Sigmoid colon (tissue), 7 donors: ENCODE results near the gene TECTB. TPM values are rescaled to one million over a fixed set of nuclear protein-coding genes. Genes with fewer than 3 reads are reported as not detected.

Experiments used
- DNase-seq: peaks from one replicate; pipeline ENCODE4 v3.0.0-alpha.2; 2019
- H3K27ac ChIP-seq, 4 donors: fragments of 200-600 bp; sonication (generic); one replicate each; pipeline ENCODE4 v1.5.1; 2016 to 2019; ENCODE audit warnings: mild to moderate bottlenecking in 1 of 4
- H3K27me3 ChIP-seq, 3 donors: fragments of 200-600 bp; sonication (generic); one replicate each; pipeline ENCODE4 v1.5.1; 2019; ENCODE audit warnings: mild to moderate bottlenecking in 1 of 3
- H3K36me3 ChIP-seq, 4 donors: fragments of 200-600 bp; sonication (generic); one replicate each; pipeline ENCODE4 v1.5.1; 2016 to 2019
- H3K4me1 ChIP-seq, 4 donors: fragments of 200-600 bp; sonication (generic); one replicate each; pipeline ENCODE4 v1.5.1; 2017 to 2019
- H3K4me3 ChIP-seq, 4 donors: fragments of 200-600 bp; sonication (generic); one replicate each; pipeline ENCODE4 v1.5.1; 2017 to 2019; ENCODE audit warnings: mild to moderate bottlenecking in 2 of 4, moderate library complexity in 1 of 4
- H3K9me3 ChIP-seq, 4 donors: fragments of 200-600 bp in 3 of 4; sonication (generic) in 3 of 4; one replicate each; pipeline versions ENCODE4 v1.5.1 to v1.6.1; 2013 to 2019
- CTCF ChIP-seq, 4 experiments: fragments of 450-650 bp in 3 of 4; fragments of 200-600 bp in 1 of 4; IDR thresholded peaks; one replicate each; pipeline ENCODE4 v1.5.1; 2016 to 2019; ENCODE audit warnings: antibody characterized with exemption in 4 of 4, mild to moderate bottlenecking in 3 of 4, moderate library complexity in 2 of 4
- EP300 ChIP-seq, 4 donors: sonication (generic); formaldehyde crosslinking; IDR thresholded peaks; one replicate each; pipeline ENCODE4 v1.6.1; 2017; ENCODE audit warnings: antibody characterized with exemption in 4 of 4
- POLR2A ChIP-seq, 2 donors: fragments of 450-650 bp; IDR thresholded peaks; one replicate each; pipeline ENCODE4 v1.6.1; 2016; ENCODE audit warnings: antibody characterized with exemption in 2 of 2, mild to moderate bottlenecking in 2 of 2, moderate library complexity in 2 of 2
- POLR2AphosphoS5 ChIP-seq, 4 donors: sonication (generic); formaldehyde crosslinking; IDR thresholded peaks; one replicate each; pipeline ENCODE4 v1.6.1; 2017; ENCODE audit warnings: antibody characterized with exemption in 4 of 4
- WGBS, 2 donors: extraction: QIAGEN DNeasy Blood & Tissue Kit; methylation state at CpG; one replicate each; pipeline ENCODE4 v1.1.7; 2013; 5-methylcytosine and 5-hydroxymethylcytosine counted together
- intact Hi-C: fragments of 100-400 bp; cut with DNase I; formaldehyde crosslinking; loops from one replicate; pipeline ENCODE4 v1.15.1; 2023
- polyA plus RNA-seq, 3 donors: library from polyadenylated mRNA; stranded (reverse); fragments of 200-250 nt; gene quantifications; one replicate each; pipeline ENCODE4 v1.2.3, GENCODE V29; 2013
- total RNA-seq, 4 donors: library from RNA; depleted of rRNA; stranded (reverse); fragments of >200 nt; gene quantifications; one replicate each; pipeline ENCODE4 v1.1.0, GENCODE V29; 2016
- donor health status: healthy with polysubstance abuse.
- donor health status: Bipolar disorder and iron deficiency.
- donor health status: healthy.

The TECTB gene
- total and polyA plus RNA-seq, 7 donors: not detected

- no peak for DNase-seq
- 72 to 81% methylated on average over 1 of the region's 1 CpG for WGBS, 2 donors
- Histone ChIP-seq H3K4me1 (no peaks in the 10 kb centered on the region), H3K9me3 (no peaks in the 10 kb centered on the region), H3K36me3 (no peaks in the 10 kb centered on the region), H3K27ac (no peak overlapping the region), H3K27me3 (no peaks in the 10 kb centered on the region), H3K4me3 (no peak overlapping the region)
- TF ChIP-seq CTCF (IDR thresholded peaks at IDR 0.05) (no peak), EP300 (IDR thresholded peaks at IDR 0.05) (no peak), POLR2A (IDR thresholded peaks at IDR 0.05) (no peak), POLR2AphosphoS5 (IDR thresholded peaks at IDR 0.05) (no peak)
- intact Hi-C loops: no loop called here
Observed at GRCh38 chr10:112258407-112258806, 24.8 kb upstream of the TECTB start.

DNA sequence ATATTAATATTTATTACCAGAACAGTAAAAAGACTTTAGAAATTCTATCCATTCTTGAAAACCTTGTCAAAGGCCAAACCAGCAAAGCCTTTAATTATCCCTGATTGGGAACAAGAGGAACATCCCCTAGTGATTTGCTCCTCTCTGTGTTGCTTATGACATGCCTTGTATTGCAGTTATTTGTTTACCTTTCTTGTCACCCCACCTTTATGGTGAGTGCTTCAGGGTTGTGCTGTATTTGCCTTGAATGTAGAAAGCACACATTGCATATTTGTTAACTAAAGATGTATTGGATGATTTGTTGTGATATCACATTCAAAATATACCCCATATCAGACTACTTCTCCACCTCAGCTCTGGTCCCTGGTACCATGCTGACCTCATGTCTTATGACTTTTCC, 23.5 kb upstream of the TECTB start:
- Histone ChIP-seq H3K9me3 (no peaks in the 10 kb centered on the region), H3K27me3 (no peaks in the 10 kb centered on the region), H3K27ac (no peak overlapping the region), H3K4me1 (no peaks in the 10 kb centered on the region), H3K36me3 (no peaks in the 10 kb centered on the region), H3K4me3 (no peak overlapping the region)
- no peak for DNase-seq
- TF ChIP-seq POLR2AphosphoS5 (IDR thresholded peaks at IDR 0.05) (no peak), CTCF (IDR thresholded peaks at IDR 0.05) (no peak), POLR2A (IDR thresholded peaks at IDR 0.05) (no peak), EP300 (IDR thresholded peaks at IDR 0.05) (no peak)
- intact Hi-C loops: no loop called here

DNA sequence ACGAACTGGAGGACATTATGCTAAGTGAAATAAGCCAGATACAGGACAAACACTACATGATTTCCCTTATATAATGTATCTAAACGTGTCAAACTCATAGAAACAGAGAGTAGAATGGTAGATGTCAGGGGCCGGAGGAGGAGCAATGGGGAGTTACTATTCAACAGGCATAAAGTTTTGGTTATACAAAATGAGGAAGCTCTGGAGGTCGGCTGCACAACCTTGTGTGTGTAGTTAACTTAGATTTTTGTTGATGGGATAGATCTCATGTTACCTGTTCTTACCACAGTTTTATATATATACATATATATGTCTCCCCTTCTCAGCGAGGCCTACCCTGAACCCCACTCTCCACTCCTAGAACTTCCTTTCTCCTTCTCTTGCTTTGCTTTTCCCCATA, 22.4 kb upstream of the TECTB start:
- 80 to 82% methylated on average over 5 of the region's 5 CpGs for WGBS, 2 donors
- no peaks in the 10 kb centered on the region for H3K27me3 ChIP-seq
- intact Hi-C loops: no loop called here
- no peak for TF ChIP-seq POLR2AphosphoS5 (IDR thresholded peaks at IDR 0.05)
- no peak for TF ChIP-seq POLR2A (IDR thresholded peaks at IDR 0.05)
- no peak for TF ChIP-seq EP300 (IDR thresholded peaks at IDR 0.05)
- no peak for TF ChIP-seq CTCF (IDR thresholded peaks at IDR 0.05)
- H3K36me3 ChIP-seq: no peaks in the 10 kb centered on the region
- DNase-seq: no peak
- H3K4me1 ChIP-seq: no peaks in the 10 kb centered on the region
- no peak overlapping the region for H3K4me3 ChIP-seq
- no peaks in the 10 kb centered on the region for H3K9me3 ChIP-seq
- no peak overlapping the region for H3K27ac ChIP-seq

GRCh38 chr10:112261281-112261822, 21.8 kb upstream of the TECTB start:
- no peak overlapping the region for H3K4me3 ChIP-seq
- no peaks in the 10 kb centered on the region for H3K4me1 ChIP-seq
- intact Hi-C loops: no loop called here
- no peaks in the 10 kb centered on the region for H3K27me3 ChIP-seq
- DNase-seq: no peak
- H3K27ac ChIP-seq: no peak overlapping the region
- no peaks in the 10 kb centered on the region for H3K36me3 ChIP-seq
- H3K9me3 ChIP-seq: no peaks in the 10 kb centered on the region
- WGBS, 2 donors: 62 to 63% methylated on average over 4 of the region's 4 CpGs
- TF ChIP-seq POLR2A (IDR thresholded peaks at IDR 0.05) (no peak), EP300 (IDR thresholded peaks at IDR 0.05) (no peak), POLR2AphosphoS5 (IDR thresholded peaks at IDR 0.05) (no peak), CTCF (IDR thresholded peaks at IDR 0.05) (no peak)

- Histone ChIP-seq H3K9me3 (no peaks in the 10 kb centered on the region), H3K27me3 (no peaks in the 10 kb centered on the region), H3K27ac (no peak overlapping the region), H3K36me3 (no peaks in the 10 kb centered on the region), H3K4me3 (no peak overlapping the region), H3K4me1 (no peaks in the 10 kb centered on the region)
- intact Hi-C loops: no loop called here
- no peak for TF ChIP-seq EP300 (IDR thresholded peaks at IDR 0.05)
- TF ChIP-seq POLR2A (IDR thresholded peaks at IDR 0.05): no peak
- 86 to 91% methylated on average over 6 of the region's 6 CpGs for WGBS, 2 donors
- no peak for DNase-seq
Observed at GRCh38 chr10:112262546-112262945, 20.7 kb upstream of the TECTB start.
